GM18520 (cell line): ENCODE results near the gene MDN1.
"Not testable (repeated sequence)": the region's sequence is repeated elsewhere in the genome, so short reads cannot be mapped to it uniquely, and the experiment has no call there.

Source experiments
- ATAC-seq: cut with Tn5 transposase; IDR thresholded peaks from one replicate; pipeline ENCODE4 v1.9.1; 2021; ENCODE audit not compliant: unreplicated experiment

Gene MDN1

DNA sequence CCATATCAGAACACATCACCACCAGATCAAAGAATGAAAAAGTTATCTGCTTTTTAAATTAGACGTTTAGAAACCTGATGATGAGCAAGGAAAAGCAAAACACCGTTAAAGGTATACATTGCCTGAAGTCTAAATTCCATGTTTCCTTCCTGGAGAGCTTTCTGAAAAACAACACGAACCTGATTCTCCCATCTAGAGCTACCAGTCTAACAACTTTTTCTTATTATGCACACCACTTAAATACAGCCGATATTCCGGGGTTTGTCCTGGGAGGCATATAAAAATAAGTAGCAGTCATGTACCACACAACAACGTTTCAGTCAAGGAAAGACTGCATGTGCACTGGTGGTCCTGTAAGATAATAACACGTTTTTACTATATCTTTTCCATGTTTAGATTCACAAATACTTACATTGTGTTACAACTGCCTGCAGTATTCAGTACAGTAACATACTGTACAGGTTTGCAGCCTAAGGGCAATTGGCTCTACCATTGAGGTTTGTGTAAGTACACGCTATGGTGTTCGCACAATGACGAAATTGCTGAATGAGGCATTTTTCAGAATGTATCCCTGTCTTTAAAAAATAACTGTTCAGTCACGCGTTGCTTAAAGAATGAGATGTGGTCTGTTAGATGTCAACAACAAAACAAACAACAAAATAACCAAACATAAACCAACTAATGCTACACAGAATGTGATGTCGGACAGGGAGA is 162.0 kb downstream of the MDN1 start:
- no peak for ATAC-seq

DNA sequence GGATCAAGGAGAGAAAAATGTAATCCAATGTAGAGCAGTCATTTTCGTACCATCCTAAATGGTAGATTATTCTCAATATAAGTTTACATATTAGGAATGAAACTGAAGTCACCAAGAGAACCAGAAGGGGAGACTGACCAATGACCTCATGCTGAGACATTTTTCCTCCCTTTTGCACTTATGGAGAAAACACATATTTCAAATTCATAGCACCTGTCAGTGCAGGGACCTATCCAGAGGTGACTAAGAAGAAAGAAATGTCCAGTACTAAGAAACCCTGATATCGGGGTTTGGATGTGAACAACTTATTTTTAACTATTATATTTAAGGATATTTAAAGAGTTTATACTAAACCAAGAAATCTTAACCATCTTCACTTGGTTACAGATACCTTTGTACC is 164.5 kb downstream of the MDN1 start:
- no peak for ATAC-seq

DNA sequence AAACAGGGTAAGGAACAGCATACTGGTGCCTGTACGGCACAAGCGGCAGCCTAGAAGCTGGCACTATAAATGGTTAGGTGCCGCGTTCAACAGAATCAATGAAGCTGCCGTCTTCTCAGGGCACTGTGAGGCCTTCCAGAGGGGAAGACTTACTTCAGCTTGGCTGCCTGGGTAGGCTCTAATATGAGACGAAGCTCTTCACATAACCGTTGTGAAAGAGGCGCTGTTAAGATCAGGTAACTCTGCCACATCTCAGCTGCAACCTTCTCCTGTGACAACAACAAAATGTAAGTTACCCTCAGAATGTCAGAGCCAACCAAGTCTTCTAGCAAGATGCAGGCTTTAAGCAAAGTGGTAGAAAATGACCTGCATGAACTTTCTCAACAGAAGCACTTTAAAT is 169.0 kb downstream of the MDN1 start:
- no peak for ATAC-seq

DNA sequence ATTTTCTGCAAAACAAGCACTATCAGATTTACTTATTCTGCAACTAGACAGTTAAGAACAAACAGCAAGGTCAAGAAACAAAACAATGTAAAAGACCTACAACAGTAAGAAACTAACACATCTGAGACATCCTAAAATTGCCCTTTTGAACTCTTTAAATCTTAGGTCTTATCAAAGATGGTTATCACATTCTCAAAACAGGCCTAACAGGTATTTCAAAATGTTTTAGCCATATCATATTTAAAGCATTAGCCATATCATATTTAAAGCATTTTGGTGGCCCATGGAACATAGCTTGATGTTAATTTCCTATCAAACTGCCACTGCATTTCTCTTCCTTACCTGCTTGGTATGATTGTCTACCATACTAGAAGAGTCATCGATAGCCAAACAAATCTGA is 169.9 kb downstream of the MDN1 start:
- ATAC-seq = no peak

DNA sequence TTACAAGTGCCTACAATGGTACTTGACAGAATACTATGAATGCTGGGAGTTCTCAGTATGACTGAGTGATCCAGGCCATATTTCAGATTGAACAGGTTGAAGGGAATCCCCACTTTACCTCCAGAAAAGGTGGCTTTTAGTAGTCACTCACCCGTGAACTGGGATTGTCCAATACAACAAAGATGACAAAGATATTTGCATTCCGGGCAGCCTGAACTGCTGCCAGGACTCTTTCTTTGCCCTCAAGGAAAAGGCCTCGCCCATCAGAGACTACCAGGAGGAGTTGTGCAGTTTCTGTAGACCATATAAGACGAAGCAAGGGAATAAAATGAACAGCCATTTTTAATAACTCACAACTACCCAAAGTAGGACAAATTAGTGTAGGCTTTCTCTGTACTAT is 174.7 kb downstream of the MDN1 start:
- no peak for ATAC-seq

DNA sequence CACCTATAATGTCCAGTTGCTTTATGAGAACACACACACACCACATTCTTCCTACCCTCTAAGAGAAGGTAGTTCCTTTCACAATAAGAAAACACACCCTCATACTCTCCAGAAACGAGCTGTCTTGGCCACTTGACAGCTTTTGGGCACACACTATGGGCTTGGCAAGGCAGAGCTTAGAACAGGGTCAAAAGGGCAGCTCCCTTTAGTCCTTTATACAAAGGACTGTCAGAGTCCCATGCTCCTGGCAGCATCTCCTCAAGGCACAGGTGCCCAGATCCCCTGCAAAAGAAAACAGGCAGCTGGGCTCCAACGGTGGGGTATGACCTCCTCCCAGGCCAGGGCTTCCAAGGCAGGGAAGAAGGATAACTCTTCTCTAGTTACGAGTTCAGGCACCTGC is 176.2 kb downstream of the MDN1 start:
- ATAC-seq = no peak

DNA sequence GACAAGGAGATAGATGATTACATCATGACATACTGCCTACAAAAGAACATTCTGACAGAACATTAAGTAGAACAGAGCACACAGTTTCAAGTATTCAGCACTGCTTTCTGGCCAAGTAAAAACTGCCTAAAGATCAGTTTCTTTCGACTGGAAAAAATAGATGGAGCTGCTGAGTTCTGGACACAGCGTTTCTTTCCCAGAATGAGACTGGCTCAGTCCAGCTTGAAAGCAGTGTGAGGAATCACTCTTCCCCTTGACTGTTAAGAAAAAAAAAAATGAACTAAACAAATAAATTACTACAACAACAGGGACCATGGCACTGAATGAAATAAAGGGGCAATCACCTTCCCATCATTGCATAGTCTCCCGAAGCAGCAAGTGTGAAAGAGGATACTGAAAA is 176.6 kb downstream of the MDN1 start:
- no peak for ATAC-seq

DNA sequence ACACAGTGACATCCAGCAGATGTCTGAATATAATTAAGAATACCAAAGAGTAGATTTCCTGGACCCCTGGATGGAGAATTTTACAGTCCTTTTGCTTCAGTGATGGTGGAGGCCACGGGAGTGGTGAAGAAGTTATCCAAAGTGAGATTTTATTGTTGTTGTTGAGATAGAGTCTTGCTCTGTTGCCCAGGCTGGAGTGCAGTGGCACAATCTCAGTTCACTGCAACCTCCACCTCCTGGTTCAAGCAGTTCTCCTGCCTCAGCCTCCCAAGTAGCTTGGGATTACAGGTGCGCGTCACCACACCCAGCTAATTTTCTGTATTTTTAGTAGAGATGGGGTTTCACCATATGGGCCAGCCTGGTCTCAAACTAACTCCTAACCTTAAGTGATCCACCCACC is 178.0 kb downstream of the MDN1 start:
- ATAC-seq = not testable (repeated sequence)

DNA sequence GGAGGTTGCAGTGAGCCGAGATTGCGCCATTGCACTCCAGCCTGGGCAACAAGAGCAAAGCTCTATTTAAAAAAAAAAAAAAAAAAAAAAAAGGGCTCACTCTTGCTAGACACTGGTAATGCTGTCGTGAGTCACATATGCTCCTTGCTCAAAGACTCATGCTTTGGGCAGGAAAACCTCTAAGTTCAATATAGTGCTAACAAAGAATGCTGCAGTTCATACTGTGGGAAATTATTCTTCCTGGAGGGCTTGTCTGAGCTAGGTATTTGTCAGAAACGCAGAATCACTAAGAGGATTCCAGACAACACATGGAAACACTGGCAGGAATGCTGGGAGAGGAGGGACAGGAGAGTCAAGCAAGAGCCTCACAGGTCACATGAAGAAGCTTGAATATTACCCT is 178.8 kb downstream of the MDN1 start:
- ATAC-seq = no peak

DNA sequence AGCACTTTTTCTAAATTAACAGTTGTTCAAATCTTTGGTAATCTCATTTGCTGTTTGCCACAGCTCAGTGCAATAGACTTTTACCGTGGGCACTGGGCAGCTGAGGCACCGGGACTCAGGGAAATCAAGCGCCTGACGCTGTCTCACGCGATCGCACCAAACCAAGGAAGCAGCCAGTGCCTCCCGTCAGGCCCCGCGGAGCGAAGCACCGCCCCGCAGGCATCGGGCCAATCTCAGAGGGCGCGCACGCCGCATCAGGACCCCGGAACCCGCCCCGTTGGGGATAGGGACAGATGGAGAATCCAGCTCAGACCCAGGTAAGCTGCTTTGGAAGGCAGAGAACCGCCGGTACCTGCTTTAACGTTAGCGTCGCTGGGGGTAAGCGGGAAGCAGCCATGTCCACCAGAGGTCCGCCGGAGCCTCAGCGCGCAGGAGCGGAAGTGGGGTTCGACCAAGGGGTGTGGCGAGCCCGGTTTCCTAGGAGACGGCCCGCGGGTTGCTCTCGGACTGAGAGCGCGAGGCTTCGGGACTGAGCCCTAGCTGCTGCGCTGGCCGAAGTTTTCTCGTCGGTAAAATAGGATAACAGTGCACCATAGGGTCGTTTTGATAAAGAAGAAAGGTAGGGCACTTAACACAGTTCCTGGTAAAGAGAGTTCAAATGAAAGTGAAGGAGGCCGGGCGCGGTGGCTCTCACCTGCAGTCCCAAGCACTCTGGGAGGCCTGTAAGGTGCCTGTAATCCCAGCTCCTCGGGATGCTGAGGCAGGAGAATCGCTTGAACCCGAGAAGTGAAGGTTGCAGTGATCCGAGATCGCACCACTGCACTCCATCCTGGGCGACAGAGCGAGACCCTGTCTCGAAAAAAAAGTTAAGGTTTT is 181.0 kb downstream of the MDN1 start, which contains the start of gene LYRM2:
Gene LYRM2, minus strand, starts transcription at position 428 of the 876 bp plus-strand sequence. Its CDS starts 31 bp downstream, at position 397.
- peak; percentile 92 for ATAC-seq

DNA sequence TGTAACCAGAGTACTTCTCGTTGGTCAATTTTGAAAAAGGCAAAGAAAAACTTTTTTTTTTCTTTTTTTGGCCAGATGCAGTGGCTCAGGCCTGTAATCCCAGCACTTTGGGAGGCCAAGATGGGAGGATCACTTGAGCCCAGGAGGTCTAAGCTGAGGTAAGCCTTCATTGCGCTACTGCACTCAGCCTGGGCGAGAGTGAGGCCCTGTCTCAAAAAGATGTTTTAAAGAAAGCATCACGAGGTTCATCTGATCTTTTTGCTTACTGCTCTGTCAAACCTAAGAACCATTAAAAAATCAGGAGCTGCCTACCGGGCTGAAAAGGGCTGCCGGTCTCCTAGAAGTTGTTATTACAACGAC is 181.7 kb downstream of the MDN1 start:
- ATAC-seq = peak; percentile 1

DNA sequence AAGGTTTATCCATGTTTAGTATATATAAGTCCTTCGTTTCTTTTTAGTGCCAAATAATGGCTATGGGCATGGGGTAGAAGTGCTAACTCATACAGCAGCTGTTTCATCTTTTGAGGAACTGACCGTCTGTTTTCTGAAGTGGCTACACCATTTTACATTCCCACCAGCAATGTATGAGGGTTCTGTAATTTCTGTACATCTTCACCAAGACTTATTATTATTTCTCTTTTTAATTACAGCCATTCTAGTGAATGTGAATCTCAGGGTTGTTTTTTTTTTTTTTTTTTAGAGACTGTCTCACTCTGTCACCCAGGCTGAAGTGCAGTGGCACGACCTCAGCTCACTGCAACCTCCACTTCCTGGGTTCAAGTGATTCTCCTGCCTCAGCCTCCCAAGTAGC is 183.2 kb downstream of the MDN1 start:
- ATAC-seq = not testable (repeated sequence)

DNA sequence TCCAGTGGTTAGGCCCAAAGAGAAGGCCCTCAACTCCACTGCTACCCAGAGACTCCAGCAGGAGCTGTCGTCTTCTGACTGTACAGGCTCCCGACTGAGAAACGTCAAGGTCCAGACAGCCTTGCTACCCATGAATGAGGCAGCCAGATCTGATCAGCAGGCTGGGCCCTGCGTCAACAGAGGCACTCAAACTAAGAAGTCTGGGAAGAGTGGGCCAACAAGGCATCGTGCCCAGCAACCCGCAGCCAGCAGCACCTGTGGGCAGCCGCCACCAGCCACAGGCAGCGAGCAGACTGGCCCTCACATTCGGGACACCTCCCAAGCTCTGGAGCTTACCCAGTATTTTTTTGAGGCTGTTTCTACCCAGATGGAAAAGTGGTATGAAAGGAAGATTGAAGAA is 189.1 kb downstream of the MDN1 start:
- no peak for ATAC-seq

DNA sequence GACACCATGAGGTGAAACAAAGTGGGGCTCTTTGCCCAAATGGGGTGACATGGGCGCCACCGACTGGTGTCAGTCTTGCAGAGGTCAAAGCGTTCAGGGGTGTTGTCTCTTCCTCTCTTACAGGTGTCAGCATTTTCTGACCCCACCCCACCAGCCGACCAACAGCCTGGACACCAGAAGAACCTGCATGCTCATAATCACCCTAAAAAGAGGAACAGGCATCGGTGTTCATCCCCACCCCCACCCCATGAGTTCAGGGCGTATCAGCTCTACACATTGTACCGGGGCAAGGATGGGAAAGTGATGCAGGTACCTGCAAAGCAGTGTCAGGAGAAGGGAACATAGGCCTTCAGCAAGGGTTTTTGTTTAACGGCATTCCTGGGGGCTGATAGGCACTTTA is 195.8 kb downstream of the MDN1 start:
- ATAC-seq = no peak

DNA sequence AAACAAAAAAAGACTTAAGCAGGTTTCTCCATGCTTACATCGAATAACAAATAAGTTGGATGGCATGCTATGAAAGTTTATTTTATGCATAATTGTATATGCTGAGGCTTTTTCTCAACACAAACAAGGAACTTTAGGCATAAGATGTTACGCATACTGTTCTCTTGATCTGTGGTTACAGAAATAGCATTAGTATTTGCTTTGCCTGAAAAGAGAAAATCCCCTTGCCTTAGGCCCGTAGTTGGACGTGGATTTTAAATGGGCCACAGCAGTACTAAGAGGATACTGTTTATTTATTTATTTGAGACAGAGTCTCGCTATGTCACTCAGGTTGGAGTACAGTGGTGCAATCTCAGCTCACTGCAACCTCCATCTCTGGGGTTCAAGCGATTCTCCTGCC is 200.0 kb downstream of the MDN1 start:
- ATAC-seq = no peak

DNA sequence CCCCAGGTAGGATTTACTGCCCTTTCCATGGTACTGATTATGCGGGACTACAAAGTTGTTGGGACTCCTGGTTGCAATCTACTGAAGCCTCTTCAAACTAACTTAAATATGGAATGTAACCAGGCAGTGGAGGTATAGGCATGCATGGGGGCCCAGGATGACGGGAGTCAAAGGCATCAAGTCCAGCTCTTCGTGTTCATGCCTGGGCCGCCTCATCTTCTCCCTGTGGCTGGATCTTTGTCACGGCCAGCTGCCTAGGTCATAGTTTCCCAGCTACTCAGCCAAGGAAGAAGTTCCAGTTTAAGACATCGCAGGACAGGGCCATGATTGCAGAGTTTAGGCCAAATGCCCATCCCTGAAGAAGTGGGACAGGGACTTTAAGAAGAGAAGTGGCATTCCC is 201.6 kb downstream of the MDN1 start:
- ATAC-seq = no peak

DNA sequence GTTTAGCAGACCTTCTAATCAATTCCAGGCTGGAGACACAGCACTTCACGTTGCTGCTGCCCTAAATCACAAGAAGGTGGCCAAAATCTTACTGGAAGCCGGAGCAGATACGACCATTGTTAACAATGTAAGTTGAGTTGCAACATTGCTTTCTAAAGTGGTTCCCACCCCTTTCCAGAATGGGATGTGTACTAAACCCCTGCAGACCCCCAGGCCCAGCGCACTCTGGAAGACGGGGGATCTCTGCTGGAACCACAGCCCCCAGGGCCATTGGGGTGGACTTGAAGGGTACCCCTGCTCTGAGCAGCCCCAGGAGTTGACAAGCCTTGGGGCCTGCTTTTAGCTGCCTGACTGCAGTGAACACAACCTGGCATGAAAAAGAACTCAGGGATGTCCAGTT is 203.1 kb downstream of the MDN1 start:
- ATAC-seq = no peak

DNA sequence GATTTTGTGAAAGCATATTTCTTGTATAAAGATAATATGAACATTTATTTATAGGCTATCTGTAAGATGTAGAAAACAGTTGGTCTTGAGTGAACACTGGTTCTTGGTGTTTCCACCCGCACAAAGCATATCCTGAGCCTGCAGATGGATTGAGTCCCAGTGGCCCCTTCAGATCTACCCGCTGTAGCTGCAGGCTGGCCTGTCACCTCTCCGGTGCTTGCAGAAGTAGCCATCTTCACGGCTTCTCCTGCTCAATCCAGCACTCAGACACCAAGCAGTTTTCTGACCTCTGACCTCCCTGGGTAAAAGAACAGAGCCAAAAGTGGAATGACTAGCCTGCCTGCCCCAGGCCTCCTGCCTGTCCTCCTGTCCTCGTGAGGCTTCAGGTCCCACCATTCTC is 203.7 kb downstream of the MDN1 start:
- ATAC-seq = no peak

DNA sequence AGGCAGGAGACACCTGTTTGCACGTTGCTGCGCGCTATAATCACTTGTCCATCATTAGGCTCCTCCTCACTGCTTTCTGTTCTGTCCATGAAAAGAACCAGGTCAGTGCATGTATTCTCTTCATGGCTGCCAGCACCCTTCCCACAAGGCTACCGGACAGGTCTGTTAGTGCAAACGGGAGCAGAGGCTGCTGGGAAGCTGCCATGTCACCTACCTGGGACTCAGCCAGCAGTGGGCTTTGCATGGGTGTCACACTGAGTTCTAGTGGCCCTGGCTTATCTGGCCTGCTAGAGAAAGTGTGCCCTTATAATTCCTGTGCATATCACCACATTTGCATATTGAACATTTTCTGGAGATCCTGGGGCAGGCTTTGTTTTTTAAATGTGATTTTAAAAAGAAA is 205.8 kb downstream of the MDN1 start:
- ATAC-seq = no peak

DNA sequence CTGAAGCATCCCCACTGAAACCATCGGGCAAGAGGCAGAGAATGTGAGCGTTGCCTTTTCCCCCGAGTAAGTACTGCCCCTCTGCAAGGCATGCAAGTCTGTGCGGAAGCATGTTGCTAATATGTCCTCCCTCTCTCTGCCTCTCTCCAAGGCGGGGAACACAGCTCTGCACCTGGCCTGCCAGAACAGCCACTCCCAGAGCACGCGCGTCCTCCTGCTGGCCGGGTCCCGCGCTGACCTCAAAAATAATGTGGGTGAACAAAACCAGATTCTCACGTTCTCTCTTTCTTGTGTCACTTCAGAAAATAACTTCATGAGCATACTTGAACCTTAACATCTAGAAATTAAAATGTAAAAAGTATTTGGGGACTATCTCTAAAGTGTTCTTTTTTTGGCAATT is 207.5 kb downstream of the MDN1 start:
- no peak for ATAC-seq

DNA sequence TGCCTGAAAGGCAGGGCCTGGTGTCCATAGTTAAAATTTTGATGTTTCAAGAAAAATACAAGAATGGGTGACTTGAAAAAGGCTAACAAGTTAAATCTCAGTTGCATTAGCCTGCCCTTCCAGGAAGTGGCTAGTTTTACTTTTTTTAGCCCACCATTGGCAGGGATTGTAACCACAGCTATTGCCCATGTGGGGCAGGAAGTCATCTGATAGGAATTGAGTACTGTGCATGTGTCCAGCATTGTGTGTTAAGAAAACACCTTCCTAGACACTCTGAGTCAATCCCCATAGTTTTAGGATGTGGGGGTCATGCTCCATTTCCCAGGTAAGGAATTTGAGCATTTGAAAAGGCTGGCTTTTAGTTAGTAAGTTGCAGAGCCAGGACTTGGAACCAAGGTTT is 207.9 kb downstream of the MDN1 start:
- no peak for ATAC-seq

DNA sequence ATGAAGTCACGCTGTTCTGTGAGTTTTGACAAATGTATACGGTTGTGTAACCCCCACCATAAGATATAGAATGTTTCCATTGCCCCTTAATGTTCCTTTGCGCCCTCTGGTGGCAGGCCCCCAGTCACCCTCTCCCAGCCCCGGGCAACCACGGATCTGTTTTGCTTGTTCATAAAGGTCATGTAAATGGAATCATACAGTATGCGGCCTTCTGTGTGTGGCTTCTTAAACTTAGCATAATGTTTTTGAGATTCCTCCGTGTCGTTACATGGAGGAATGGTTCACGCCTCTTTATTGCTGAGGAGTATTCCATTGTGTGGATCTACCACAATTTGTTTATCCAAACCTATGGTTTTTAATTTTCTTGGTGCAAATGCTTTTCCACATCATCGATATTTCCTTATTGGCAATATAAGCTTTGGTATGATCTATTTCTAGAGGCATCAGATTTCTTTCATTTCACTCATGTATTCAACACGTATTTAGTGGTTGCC is 209.4 kb downstream of the MDN1 start:
- no peak for ATAC-seq
